Retinal pigment epithelial cell (primary cell): ENCODE data around the gene TPBGL.

ENCODE experiments used
- DNase-seq: peaks from one replicate; pipeline ENCODE4 v3.0.0-alpha.2; 2010; ENCODE audit warnings: low read depth
- H3K4me3 ChIP-seq: 2 replicates; pipeline ENCODE4 v1.5.1; 2011; ENCODE audit warnings: mild to moderate bottlenecking, low read length, control low read depth, moderate library complexity
- TF ChIP-seq, protein P1 (sequence below): conservative IDR thresholded peaks from 2 replicates; pipeline ENCODE4 v1.5.1; 2011; ENCODE audit warnings: low read depth, low read length, control low read depth, inconsistent platforms

TPBGL gene

DNA sequence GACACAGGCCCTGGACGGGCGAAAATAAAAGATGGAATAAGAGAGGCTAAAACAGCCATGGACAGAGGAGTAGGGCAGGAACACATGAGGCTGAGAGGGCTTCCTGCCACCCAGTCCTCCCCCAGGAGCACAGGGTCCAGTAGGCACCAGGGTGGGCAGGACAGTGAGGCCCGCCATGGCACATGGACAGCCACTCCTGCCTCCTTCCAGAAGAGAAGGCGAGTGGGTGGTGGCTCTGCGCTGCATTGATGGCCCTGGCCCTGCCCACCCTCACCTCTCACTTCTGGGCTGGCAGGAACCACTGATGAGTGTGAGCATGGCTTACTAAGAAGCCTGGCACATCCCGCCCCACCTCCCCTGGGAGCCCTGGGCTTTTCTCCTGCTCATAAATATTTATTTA lies 51.2 kb downstream of the TPBGL start:
- DNase-seq = no peak
- TF ChIP-seq, protein P1, sequence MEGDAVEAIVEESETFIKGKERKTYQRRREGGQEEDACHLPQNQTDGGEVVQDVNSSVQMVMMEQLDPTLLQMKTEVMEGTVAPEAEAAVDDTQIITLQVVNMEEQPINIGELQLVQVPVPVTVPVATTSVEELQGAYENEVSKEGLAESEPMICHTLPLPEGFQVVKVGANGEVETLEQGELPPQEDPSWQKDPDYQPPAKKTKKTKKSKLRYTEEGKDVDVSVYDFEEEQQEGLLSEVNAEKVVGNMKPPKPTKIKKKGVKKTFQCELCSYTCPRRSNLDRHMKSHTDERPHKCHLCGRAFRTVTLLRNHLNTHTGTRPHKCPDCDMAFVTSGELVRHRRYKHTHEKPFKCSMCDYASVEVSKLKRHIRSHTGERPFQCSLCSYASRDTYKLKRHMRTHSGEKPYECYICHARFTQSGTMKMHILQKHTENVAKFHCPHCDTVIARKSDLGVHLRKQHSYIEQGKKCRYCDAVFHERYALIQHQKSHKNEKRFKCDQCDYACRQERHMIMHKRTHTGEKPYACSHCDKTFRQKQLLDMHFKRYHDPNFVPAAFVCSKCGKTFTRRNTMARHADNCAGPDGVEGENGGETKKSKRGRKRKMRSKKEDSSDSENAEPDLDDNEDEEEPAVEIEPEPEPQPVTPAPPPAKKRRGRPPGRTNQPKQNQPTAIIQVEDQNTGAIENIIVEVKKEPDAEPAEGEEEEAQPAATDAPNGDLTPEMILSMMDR = no peak
- no peak overlapping the region for H3K4me3 ChIP-seq

DNA sequence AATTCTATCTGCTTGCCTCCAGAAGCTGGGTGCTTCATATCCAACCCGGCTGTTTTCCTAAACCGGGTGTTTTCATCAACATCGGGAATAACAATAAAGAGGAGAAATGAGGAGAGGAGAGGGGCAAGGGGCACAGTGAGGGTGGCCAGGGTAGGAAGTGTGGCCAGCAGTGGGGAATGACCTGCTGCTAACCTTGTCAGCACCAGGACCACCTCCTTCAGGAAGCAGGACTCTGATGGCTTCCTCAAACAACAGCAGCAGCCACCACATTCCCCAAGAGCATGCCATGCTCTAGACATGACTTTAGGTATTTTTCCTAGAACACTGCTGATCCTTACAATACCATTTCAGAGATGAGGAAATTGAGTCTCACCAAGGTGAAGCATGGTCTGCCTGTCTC lies 52.4 kb downstream of the TPBGL start:
- H3K4me3 ChIP-seq = no peak overlapping the region
- DNase-seq = no peak
- TF ChIP-seq, protein P1 = no peak
